A549 treated with dexamethasone at 1 μM for 4 hours (cell line): Measurements from ENCODE around the gene ASS1. TPM values are rescaled to one million over a fixed set of nuclear protein-coding genes. Genes with fewer than 3 reads are reported as not detected.

Source experiments
- total RNA-seq: library from RNA; stranded (reverse); fragments of 200-300 nt; extraction: Qiagen RNA extraction; gene quantifications from 5 replicates; pipeline ENCODE4 v1.2.3, GENCODE V29; 2022

The ASS1 gene
- total RNA-seq: 18.7 to 22.4 TPM (median 20.7 TPM) in 5 replicates

GRCh38 chr9:130444565-130445221, at the start of gene ASS1:
Gene ASS1 (plus strand): TSS chr9:130444961. CDS start chr9:130452229, 7,268 bp downstream.

Other genes starting within 250 kb of the ASS1 start
- gene HMCN2, start 179.2 kb upstream of the ASS1 start, total RNA-seq: 0.02 to 0.12 TPM (median 0.02 TPM) in 5 replicates
- gene FUBP3, start 134.6 kb downstream of the ASS1 start, total RNA-seq: 47.9 to 56.1 TPM (median 53.2 TPM) in 5 replicates
- 0.22 to 0.34 TPM (median 0.26 TPM) in 5 replicates for gene PRDM12, start 219.6 kb downstream of the ASS1 start, total RNA-seq
- gene EXOSC2, start 248.8 kb downstream of the ASS1 start, total RNA-seq: 49.6 to 70.5 TPM (median 53.2 TPM) in 5 replicates